Midbrain (tissue), 1 donor: Measurements from ENCODE around the gene CHST13.
"Not testable (repeated sequence)": the region's sequence is repeated elsewhere in the genome, so short reads cannot be mapped to it uniquely, and the experiment has no call there.

ENCODE experiments used
- DNase-seq: peaks from one replicate; lab custom pipeline; 2025; lab: John Stamatoyannopoulos, UW

Gene CHST13

GRCh38 chr3:126525853-126526667 lies 2.1 kb downstream of the CHST13 start:
- no peak for DNase-seq

DNA sequence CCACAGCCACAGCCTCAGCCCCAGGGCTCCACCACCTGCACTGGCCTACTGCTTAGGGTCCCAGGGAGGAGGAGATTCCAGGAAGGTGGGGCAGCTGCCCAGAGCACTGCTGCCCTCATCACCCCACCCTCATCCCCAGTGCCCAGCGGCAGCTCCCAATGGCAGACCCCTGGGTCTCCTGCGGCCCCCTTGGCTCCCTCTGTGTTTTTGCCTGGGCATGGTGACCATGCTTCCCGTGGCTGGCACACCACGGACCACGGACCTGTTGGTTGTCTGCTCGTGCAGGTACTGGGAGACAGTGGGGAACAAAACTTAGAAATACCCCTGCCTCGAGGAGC lies 2.7 kb downstream of the CHST13 start:
- no peak for DNase-seq

GRCh38 chr3:126527006-126527405 lies 3.1 kb downstream of the CHST13 start:
- DNase-seq, result no peak

GRCh38 chr3:126527455-126528211 lies 3.7 kb downstream of the CHST13 start:
- DNase-seq, result no peak

GRCh38 chr3:126528419-126528799 lies 4.5 kb downstream of the CHST13 start:
- no peak for DNase-seq

GRCh38 chr3:126528800-126529541 lies 5.0 kb downstream of the CHST13 start:
- no peak for DNase-seq

DNA sequence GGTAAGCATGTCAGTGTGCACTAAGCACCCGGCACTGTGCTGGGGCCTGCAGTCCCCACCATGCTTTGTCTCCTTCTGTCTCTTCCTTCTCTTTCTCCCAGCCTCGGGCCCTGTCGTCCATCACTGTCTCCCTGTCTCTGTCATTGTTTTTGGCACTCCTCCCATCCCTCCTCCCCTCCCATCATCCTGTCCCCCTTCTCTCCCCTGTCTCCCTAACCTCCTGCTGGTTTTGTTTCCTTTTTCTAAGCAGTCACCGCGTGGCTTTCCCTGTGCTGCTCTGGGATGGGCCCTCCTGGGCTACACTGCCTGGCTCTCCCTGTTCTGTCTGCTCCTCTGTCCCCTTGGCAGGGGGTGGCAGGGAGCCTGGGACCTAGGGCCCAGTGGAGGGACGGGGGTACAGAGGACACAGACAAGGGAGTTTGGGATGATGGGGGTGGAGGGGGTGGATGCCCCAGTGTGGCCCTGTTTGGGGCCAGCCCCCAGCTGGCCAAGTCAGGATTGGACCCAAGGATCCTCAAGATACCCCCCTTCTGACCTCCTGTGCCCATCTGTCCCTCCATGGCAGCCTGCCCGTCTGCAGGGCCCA lies 5.7 kb downstream of the CHST13 start:
- DNase-seq, result no peak

DNA sequence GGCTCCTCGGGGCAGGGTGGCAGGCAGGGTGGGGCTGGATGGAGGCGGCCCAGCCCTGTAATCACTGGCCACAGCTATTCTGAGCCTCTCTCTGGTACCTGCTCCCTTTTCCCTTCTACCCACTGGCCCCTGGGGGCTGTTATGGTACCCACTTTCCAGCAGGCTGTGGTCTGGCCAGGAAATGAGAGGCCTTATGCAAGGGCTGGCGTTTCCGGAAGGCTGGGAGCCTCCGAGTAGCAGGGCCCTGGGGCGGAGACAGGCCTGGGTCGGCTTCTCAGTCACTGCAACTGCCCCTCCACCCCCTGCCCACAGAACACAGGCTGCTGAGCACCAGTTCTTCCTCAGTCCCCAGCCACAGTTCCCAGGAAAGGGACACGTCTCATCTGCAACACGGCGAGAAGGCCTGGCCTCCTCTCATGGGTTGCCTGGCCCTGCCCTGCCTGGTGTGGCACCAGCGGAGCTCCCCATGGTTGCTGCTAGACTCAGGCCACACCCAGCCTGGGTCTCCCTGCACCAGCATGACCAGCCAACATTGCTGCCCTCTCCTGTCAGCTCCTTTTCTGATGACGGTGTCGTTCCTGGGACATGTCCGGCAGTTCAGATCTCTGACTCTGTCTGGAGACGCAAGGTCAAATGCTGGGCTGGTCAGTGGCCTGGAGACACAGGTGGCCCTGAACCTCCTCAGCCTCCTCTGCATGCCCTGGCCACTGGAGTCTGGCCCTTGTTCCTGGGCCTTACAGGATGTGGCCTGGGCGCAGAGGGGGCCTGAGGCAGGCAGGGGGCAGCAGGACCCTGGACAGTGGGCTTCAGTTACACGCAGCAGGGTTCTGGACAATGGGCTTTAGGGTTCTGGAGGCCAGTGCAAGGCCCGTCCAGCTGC lies 6.5 kb downstream of the CHST13 start:
- no peak for DNase-seq

DNA sequence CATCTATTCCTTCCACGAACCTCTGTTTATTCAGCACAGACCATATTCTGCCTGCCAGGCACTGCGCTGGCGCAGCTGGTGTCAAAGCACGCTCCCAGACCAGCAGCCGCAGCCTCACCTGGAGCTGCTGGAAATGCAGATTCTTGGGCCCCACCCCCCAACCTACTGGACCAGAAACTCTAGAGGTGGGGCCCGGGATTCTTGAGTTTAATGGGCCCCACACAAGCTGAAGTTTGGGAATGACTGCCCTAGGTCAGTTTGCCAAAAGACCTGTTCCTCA lies 7.0 kb downstream of the CHST13 start:
- DNase-seq, result no peak

- no peak for DNase-seq
Measured at GRCh38 chr3:126533506-126533905, 9.6 kb downstream of the CHST13 start.

DNA sequence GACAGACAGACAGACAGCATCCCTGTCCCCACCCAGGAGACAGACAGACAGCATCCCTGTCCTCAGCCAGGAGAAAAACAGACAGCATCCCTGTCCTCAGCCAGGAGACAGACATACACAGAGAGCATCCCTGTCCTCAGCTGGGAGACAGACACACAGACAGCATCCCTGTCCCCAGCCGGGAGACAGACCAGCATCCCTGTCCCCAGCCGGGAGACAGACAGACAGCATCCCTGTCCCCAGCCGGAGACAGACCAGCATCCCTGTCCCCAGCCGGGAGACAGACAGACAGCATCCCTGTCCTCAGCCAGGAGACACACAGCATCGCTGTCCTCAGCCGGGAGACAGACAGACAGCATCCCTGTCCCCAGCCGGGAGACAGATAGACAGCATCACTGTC lies 10.8 kb downstream of the CHST13 start:
- not testable (repeated sequence) for DNase-seq

- DNase-seq, result no peak
Measured at GRCh38 chr3:126535636-126536035, 11.7 kb downstream of the CHST13 start.

- no peak for DNase-seq
Measured at GRCh38 chr3:126536126-126536525, 12.2 kb downstream of the CHST13 start.

DNA sequence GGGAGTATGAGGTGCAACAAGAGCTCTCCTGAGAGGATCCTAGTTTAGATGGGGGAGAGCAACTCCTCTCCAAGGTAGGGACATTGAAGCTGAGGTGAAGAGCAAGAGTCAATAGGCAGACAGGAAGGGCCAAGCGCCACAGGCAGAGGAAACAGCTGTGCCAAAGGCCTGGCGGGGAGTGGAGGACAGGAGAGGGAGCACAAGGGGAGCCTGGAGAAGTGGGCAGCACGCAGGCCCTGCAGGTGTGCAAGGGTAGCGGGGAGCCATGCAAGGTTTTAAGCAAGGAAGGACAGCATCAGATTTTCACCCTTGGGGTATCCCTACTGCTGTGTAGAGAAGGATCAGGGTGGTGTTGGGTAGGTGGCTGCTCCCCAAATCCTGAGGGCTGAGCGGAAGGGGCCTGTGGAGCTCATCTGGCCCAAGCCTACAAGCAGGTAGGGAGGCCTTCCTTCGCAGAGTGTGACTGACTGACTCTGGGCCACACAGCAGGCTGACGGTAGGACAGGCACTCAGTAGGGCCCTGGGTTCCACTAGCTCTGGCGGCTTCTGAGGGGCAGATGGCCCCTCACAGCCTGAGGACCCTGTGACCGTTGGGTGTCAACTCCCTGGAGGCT lies 13.3 kb downstream of the CHST13 start:
- no peak for DNase-seq

DNA sequence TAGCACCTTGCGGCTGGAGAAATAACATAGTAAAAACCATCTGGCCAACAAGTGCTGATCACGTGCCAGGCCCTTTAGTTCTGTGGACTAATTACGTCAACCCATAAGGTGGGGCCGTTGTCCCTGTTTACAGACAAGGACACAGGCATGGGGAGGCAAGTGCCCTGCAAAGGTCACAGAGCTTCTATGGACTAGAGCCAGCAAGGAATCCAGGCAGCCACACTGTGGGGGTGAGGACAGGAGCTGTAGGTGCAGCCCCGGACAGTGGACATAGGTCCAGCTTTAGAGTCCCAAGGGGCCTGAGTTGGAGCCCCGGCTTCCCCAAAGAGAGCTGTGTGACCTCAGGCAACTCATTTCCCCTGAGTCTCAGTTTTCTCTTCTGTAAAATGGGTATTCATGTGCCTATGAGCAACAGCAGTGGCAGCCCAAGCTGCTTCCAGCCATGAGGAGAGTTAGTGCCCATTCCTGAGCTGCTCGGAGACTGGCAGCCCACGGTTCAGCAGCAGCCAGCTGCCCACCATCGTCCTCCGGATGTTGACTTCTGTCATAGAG lies 13.9 kb downstream of the CHST13 start:
- no peak for DNase-seq

GRCh38 chr3:126538316-126538715 lies 14.4 kb downstream of the CHST13 start:
- DNase-seq, result no peak

- no peak for DNase-seq
Measured at GRCh38 chr3:126538966-126539365, 15.0 kb downstream of the CHST13 start.

GRCh38 chr3:126539558-126540250 lies 15.7 kb downstream of the CHST13 start:
- DNase-seq, result no peak

DNA sequence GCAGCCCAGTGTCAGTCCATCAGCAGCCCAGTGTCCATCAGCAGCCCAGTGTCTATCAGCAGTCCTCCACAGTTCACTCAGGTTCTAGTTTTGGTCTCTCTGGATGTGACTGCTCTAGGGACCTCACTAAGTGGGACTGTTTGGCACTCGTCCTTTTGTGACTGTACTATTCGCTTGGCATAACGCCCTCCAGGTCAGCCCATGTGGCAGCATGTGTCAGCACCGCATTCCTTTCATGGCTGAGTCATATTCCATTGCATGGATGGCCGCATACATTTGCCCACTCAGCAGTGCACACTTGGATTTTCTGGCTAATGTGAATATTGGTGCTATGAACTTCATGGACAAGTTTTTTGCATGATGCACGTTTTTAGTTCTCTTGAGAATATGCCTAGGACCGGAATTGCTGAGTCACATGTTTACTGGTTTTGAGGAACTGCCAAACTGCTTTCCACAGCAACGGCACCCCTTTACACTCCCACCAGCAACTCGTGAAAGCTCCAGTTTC lies 16.4 kb downstream of the CHST13 start:
- DNase-seq, result no peak
